ENCODE data around the gene TAS2R40.

DNA sequence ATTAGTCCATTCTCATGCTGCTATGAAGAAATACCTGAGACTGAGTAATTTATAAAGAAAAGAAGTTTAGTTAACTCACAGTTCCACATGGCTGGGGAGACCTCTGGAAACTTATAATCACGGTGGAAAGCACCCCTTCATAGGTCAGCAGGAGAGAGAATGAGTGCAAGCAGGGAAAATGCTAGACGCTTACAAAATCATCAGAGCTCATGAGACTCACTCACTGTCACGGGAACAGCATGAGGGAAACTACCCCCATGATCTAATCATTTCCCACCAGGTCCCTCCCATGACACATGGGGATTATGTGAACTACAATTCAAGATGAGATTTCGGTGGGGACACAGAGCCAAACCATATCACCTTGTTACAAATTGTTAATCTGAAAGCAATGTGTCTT lies 22.8 kb upstream of the TAS2R40 start:
- TF ChIP-seq, protein P1, sequence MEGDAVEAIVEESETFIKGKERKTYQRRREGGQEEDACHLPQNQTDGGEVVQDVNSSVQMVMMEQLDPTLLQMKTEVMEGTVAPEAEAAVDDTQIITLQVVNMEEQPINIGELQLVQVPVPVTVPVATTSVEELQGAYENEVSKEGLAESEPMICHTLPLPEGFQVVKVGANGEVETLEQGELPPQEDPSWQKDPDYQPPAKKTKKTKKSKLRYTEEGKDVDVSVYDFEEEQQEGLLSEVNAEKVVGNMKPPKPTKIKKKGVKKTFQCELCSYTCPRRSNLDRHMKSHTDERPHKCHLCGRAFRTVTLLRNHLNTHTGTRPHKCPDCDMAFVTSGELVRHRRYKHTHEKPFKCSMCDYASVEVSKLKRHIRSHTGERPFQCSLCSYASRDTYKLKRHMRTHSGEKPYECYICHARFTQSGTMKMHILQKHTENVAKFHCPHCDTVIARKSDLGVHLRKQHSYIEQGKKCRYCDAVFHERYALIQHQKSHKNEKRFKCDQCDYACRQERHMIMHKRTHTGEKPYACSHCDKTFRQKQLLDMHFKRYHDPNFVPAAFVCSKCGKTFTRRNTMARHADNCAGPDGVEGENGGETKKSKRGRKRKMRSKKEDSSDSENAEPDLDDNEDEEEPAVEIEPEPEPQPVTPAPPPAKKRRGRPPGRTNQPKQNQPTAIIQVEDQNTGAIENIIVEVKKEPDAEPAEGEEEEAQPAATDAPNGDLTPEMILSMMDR (conservative IDR thresholded peaks at IDR 0.05; ENCODE audit: low read depth, low read length), result no peak
- TF ChIP-seq EZH2 (IDR thresholded peaks at IDR 0.05; ENCODE audit: low read length, unreplicated experiment) (no peak), EZH2phosphoT487 (IDR thresholded peaks at IDR 0.05; ENCODE audit: borderline replicate concordance, low read length) (no peak)

Measured in PC-3 (cell line).